NCI-H2171 (cell line): ENCODE measurements around the gene ZHX3.

Experiments
- DNase-seq: peaks from one replicate; lab custom pipeline; 2025; lab: John Stamatoyannopoulos, UW

Gene ZHX3

GRCh38 chr20:41355192-41355591 lies 37.7 kb upstream of the ZHX3 start:
- DNase-seq, result no peak

- DNase-seq, result no peak
Measured at GRCh38 chr20:41353530-41353929, 36.0 kb upstream of the ZHX3 start.

- no peak for DNase-seq
Measured at GRCh38 chr20:41352666-41353065, 35.1 kb upstream of the ZHX3 start.

GRCh38 chr20:41352106-41352505 lies 34.6 kb upstream of the ZHX3 start:
- DNase-seq, result no peak

GRCh38 chr20:41350408-41350962 lies 33.0 kb upstream of the ZHX3 start:
- no peak for DNase-seq

- no peak for DNase-seq
Measured at GRCh38 chr20:41349943-41350342, 32.4 kb upstream of the ZHX3 start.

- no peak for DNase-seq
Measured at GRCh38 chr20:41349266-41349665, 31.7 kb upstream of the ZHX3 start.

GRCh38 chr20:41348430-41349172 lies 31.1 kb upstream of the ZHX3 start:
- DNase-seq, result no peak

- DNase-seq, result no peak
Measured at GRCh38 chr20:41347523-41348429, 30.2 kb upstream of the ZHX3 start.

- DNase-seq, result no peak
Measured at GRCh38 chr20:41345729-41346067, 28.2 kb upstream of the ZHX3 start.

GRCh38 chr20:41344938-41345728 lies 27.6 kb upstream of the ZHX3 start:
- DNase-seq, result no peak

- no peak for DNase-seq
Measured at GRCh38 chr20:41344477-41344876, 26.9 kb upstream of the ZHX3 start.

- DNase-seq, result no peak
Measured at GRCh38 chr20:41342474-41343464, 25.2 kb upstream of the ZHX3 start.

- peak; percentile 90 for DNase-seq
Measured at GRCh38 chr20:41340327-41341055, 23.0 kb upstream of the ZHX3 start, which contains the start of gene LPIN3. Gene LPIN3, plus strand, starts transcription at chr20:41340821. Its CDS starts 4,983 bp downstream, at chr20:41345804.

- DNase-seq, result peak; percentile 77
Measured at GRCh38 chr20:41339957-41340326, 22.4 kb upstream of the ZHX3 start.

- DNase-seq, result no peak
Measured at GRCh38 chr20:41336711-41337492, 19.4 kb upstream of the ZHX3 start.

GRCh38 chr20:41335591-41335990 lies 18.1 kb upstream of the ZHX3 start:
- DNase-seq, result no peak

- no peak for DNase-seq
Measured at GRCh38 chr20:41334443-41335421, 17.2 kb upstream of the ZHX3 start.
